ENCODE data around the gene ISG20L2.

ISG20L2 gene

DNA sequence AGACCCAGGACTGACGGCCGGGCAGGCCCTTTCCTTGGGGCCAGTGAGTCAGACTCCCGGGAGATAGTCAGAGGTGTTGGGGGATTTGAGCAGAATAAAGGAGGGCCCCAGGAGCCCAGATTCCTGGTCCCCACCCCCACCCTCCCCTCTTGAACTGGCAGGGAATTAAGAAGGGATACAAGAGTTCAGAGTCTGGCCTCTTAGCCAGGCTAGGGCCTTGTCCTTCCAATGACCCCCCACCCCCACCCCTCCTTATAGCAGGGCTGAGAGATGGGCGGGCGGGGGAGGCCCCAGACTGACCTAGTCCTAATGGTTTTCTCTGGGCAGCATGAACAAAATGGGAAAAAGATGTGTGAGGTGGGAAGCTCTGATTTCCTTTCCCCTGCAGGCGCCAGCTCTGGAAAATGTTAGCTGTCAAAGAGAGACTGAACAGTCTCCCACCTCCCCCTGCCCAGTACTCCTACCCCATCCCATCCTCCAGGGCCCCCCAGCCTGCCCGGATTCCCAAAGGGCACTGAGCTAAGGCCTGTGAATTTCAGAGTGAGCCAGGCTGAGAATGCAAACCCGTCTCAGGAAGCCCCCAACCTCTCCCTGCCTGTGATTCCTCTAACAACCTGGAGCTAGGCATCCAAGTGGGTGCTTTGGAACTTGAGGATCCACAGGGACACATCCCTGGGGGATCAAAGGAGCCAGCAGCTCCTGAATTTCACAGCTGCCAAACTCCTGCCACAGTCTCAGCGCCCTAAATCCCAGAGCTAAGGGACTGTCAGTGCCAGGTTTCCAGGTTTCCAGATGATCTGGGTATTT is 17.4 kb downstream of the ISG20L2 start:
- DNase-seq = no peak
- H4K20me1 ChIP-seq (ENCODE audit: insufficient read depth, low read length) = no peaks in the 10 kb centered on the region
- no peak overlapping the region for H3K9ac ChIP-seq (ENCODE audit: low read length)
- no peak overlapping the region for H3K4me3 ChIP-seq (ENCODE audit: low read length)
- no peak for TF ChIP-seq EZH2phosphoT487 (IDR thresholded peaks at IDR 0.05; ENCODE audit: low read length)
- TF ChIP-seq, protein P1, sequence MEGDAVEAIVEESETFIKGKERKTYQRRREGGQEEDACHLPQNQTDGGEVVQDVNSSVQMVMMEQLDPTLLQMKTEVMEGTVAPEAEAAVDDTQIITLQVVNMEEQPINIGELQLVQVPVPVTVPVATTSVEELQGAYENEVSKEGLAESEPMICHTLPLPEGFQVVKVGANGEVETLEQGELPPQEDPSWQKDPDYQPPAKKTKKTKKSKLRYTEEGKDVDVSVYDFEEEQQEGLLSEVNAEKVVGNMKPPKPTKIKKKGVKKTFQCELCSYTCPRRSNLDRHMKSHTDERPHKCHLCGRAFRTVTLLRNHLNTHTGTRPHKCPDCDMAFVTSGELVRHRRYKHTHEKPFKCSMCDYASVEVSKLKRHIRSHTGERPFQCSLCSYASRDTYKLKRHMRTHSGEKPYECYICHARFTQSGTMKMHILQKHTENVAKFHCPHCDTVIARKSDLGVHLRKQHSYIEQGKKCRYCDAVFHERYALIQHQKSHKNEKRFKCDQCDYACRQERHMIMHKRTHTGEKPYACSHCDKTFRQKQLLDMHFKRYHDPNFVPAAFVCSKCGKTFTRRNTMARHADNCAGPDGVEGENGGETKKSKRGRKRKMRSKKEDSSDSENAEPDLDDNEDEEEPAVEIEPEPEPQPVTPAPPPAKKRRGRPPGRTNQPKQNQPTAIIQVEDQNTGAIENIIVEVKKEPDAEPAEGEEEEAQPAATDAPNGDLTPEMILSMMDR (IDR thresholded peaks at IDR 0.05; ENCODE audit: low read length) = no peak
- TF ChIP-seq EZH2 (optimal IDR thresholded peaks at IDR 0.05; ENCODE audit: low read depth, low read length) = no peak
- peaks cover 20% of the 10 kb centered on the region for H3K27me3 ChIP-seq (replicated peaks; ENCODE audit: insufficient read depth, low read length)
- H3K36me3 ChIP-seq (replicated peaks; ENCODE audit: insufficient read depth, low read length) = no peaks in the 10 kb centered on the region
- no peaks in the 10 kb centered on the region; the same call in 1 of the 2 replicates for H3F3A ChIP-seq (ENCODE audit: insufficient read depth, low read length)
- H3K27ac ChIP-seq (ENCODE audit: low read length) = no peak overlapping the region
- no peaks in the 10 kb centered on the region for H3K9me2 ChIP-seq (replicated peaks; ENCODE audit: insufficient read depth, low read length)
- no peaks in the 10 kb centered on the region for H3K9me3 ChIP-seq (replicated peaks; ENCODE audit: insufficient read depth, low read length)
- H3K4me1 ChIP-seq (ENCODE audit: low read length) = peaks cover 3% of the 10 kb centered on the region
- H3K79me2 ChIP-seq (ENCODE audit: low read length) = no peaks in the 10 kb centered on the region
- H3K4me2 ChIP-seq (ENCODE audit: low read depth, low read length) = no peak overlapping the region
- no peak overlapping the region for H2AFZ ChIP-seq (ENCODE audit: low read length)

DNA sequence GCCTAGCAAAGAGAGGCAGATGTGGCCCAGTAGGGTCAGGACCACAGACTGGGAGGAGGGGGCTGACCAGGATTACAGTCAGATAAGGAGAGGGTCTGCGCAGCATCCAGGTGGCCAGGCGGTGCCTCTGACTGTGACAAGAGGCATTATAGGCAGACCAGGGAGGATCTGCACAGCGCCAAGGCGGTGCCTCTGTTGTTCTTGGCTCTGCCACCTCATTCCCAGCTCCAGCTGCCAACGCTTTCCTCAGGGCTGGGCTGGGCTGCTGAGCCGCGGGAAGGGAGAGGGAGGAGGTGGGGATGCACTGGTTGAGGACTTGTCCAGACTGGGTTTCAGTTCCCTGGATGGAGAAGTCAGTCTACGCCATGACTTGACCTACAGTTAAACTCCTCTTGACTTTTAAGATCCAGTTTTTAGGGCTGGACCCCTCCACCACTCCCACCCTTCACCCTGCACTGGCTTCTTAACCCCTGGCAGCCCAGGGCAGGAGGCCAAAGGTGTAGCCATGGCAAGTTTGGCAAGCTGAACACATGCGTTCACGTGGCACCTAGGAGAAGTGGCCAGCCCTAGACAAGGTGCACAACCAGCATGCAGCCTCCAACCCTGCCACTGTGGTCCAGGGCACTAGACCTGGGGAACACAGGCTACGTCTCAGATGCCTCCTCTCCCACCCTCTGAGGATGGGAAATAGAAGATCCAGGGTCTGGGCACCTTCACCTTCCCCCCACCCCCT is 18.6 kb downstream of the ISG20L2 start:
- H3K4me3 ChIP-seq (ENCODE audit: low read length) = no peak overlapping the region
- no peak for TF ChIP-seq EZH2phosphoT487 (IDR thresholded peaks at IDR 0.05; ENCODE audit: low read length)
- TF ChIP-seq, protein P1 (IDR thresholded peaks at IDR 0.05; ENCODE audit: low read length) = no peak
- TF ChIP-seq EZH2 (optimal IDR thresholded peaks at IDR 0.05; ENCODE audit: low read depth, low read length) = no peak
- H3K36me3 ChIP-seq (replicated peaks; ENCODE audit: insufficient read depth, low read length) = no peaks in the 10 kb centered on the region
- H3K9me3 ChIP-seq (replicated peaks; ENCODE audit: insufficient read depth, low read length) = no peaks in the 10 kb centered on the region
- H3K9me2 ChIP-seq (replicated peaks; ENCODE audit: insufficient read depth, low read length) = no peaks in the 10 kb centered on the region
- no peaks in the 10 kb centered on the region for H3K79me2 ChIP-seq (ENCODE audit: low read length)
- no peak overlapping the region for H3K9ac ChIP-seq (ENCODE audit: low read length)
- H3K4me2 ChIP-seq (ENCODE audit: low read depth, low read length) = no peak overlapping the region
- no peak overlapping the region for H3K27ac ChIP-seq (ENCODE audit: low read length)
- H3F3A ChIP-seq (ENCODE audit: insufficient read depth, low read length) = no peaks in the 10 kb centered on the region; the same call in 1 of the 2 replicates
- H3K27me3 ChIP-seq (replicated peaks; ENCODE audit: insufficient read depth, low read length) = peaks cover 33% of the 10 kb centered on the region
- H2AFZ ChIP-seq (ENCODE audit: low read length) = no peak overlapping the region
- H4K20me1 ChIP-seq (ENCODE audit: insufficient read depth, low read length) = no peaks in the 10 kb centered on the region
- no peak for DNase-seq
- H3K4me1 ChIP-seq (ENCODE audit: low read length) = peaks cover 16% of the 10 kb centered on the region

DNA sequence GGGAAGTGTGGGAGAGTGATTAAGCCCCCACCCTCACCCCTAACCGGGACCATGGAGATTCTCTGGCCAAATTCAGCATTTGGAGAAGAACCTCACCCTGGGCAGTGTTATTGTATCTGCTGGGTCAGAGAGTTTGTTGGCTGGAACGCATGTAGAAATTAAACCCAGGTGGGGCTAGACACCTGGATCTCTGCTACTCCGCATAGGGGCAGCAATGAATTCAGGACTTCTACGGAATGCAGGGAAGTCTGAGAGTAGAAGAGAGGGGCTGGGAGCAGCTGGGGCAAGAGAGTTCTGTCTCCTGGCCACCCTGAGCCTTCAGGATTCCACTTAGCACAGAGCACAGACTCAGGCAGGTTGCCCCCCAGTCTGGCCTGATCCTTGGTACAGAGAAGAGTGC is 19.5 kb downstream of the ISG20L2 start:
- no peak overlapping the region for H2AFZ ChIP-seq (ENCODE audit: low read length)
- no peak for DNase-seq
- no peak overlapping the region for H3K4me2 ChIP-seq (ENCODE audit: low read depth, low read length)
- peaks cover 16% of the 10 kb centered on the region for H3K4me1 ChIP-seq (ENCODE audit: low read length)
- H3K9ac ChIP-seq (ENCODE audit: low read length) = no peak overlapping the region
- H3K9me2 ChIP-seq (replicated peaks; ENCODE audit: insufficient read depth, low read length) = no peaks in the 10 kb centered on the region
- no peaks in the 10 kb centered on the region for H3K36me3 ChIP-seq (replicated peaks; ENCODE audit: insufficient read depth, low read length)
- no peak overlapping the region for H3K27ac ChIP-seq (ENCODE audit: low read length)
- TF ChIP-seq EZH2phosphoT487 (IDR thresholded peaks at IDR 0.05; ENCODE audit: low read length) (no peak), EZH2 (optimal IDR thresholded peaks at IDR 0.05; ENCODE audit: low read depth, low read length) (no peak)
- TF ChIP-seq, protein P1 (IDR thresholded peaks at IDR 0.05; ENCODE audit: low read length) = no peak
- no peak overlapping the region for H3K4me3 ChIP-seq (ENCODE audit: low read length)
- no peaks in the 10 kb centered on the region for H4K20me1 ChIP-seq (ENCODE audit: insufficient read depth, low read length)
- H3K9me3 ChIP-seq (replicated peaks; ENCODE audit: insufficient read depth, low read length) = no peaks in the 10 kb centered on the region
- H3K27me3 ChIP-seq (replicated peaks; ENCODE audit: insufficient read depth, low read length) = peaks cover 42% of the 10 kb centered on the region
- no peaks in the 10 kb centered on the region; the same call in 1 of the 2 replicates for H3F3A ChIP-seq (ENCODE audit: insufficient read depth, low read length)
- no peaks in the 10 kb centered on the region for H3K79me2 ChIP-seq (ENCODE audit: low read length)

Data from MM.1S (cell line).